KMS-11 (cell line): Measurements from ENCODE around the gene SLC22A24.

ENCODE experiments used
- H2AFZ ChIP-seq: fragments of 200-600 bp; sonication (generic); 2 replicates; pipeline ENCODE4 v1.6.1; 2016; ENCODE audit warnings: antibody characterized with exemption, mixed run types, low read depth
- H3K27ac ChIP-seq: fragments of 200-600 bp; sonication (generic); 2 replicates; pipeline ENCODE4 v1.6.1; 2016; ENCODE audit warnings: mild to moderate bottlenecking, mixed run types
- H3K27me3 ChIP-seq: fragments of 200-600 bp; sonication (generic); 2 replicates; pipeline ENCODE4 v1.6.1; 2017; ENCODE audit warnings: mild to moderate bottlenecking, low read depth, mixed run types, moderate library complexity; ENCODE audit not compliant: insufficient read depth
- H3K36me3 ChIP-seq: fragments of 200-600 bp; sonication (generic); 2 replicates; pipeline ENCODE4 v1.6.1; 2017; ENCODE audit warnings: mild to moderate bottlenecking, mixed run types; ENCODE audit not compliant: insufficient read depth
- H3K4me1 ChIP-seq: fragments of 200-600 bp; sonication (generic); 2 replicates; pipeline ENCODE4 v1.6.1; 2016; ENCODE audit warnings: mild to moderate bottlenecking, low read depth, mixed run types; ENCODE audit not compliant: poor library complexity, severe bottlenecking
- H3K4me2 ChIP-seq: fragments of 200-600 bp; sonication (generic); 2 replicates; pipeline ENCODE4 v1.7.0; 2016; ENCODE audit warnings: mild to moderate bottlenecking, mixed run types
- H3K4me3 ChIP-seq: fragments of 200-600 bp; sonication (generic); IDR thresholded peaks from 2 replicates; pipeline ENCODE4 v1.6.1; 2017; ENCODE audit warnings: low read depth, low read length, mixed read lengths; ENCODE audit not compliant: insufficient read depth
- H3K79me2 ChIP-seq: fragments of 200-600 bp; sonication (generic); 2 replicates; pipeline ENCODE4 v1.6.1; 2016; ENCODE audit warnings: low read depth, mixed run types; ENCODE audit not compliant: insufficient read depth
- H3K9ac ChIP-seq: fragments of 200-600 bp; sonication (generic); 2 replicates; pipeline ENCODE4 v1.6.1; 2016; ENCODE audit warnings: mild to moderate bottlenecking, mixed run types
- H4K20me1 ChIP-seq: fragments of 200-600 bp; sonication (generic); 2 replicates; pipeline ENCODE4 v1.6.1; 2016; ENCODE audit warnings: mild to moderate bottlenecking, mixed run types; ENCODE audit not compliant: insufficient read depth
- CTCF ChIP-seq: fragments of 200-600 bp; sonication (generic); conservative IDR thresholded peaks from 2 replicates; pipeline ENCODE4 v1.6.1; 2017; ENCODE audit warnings: low read depth, mild to moderate bottlenecking, antibody characterized with exemption, low read length, moderate library complexity, mixed read lengths

SLC22A24 gene, protein sequence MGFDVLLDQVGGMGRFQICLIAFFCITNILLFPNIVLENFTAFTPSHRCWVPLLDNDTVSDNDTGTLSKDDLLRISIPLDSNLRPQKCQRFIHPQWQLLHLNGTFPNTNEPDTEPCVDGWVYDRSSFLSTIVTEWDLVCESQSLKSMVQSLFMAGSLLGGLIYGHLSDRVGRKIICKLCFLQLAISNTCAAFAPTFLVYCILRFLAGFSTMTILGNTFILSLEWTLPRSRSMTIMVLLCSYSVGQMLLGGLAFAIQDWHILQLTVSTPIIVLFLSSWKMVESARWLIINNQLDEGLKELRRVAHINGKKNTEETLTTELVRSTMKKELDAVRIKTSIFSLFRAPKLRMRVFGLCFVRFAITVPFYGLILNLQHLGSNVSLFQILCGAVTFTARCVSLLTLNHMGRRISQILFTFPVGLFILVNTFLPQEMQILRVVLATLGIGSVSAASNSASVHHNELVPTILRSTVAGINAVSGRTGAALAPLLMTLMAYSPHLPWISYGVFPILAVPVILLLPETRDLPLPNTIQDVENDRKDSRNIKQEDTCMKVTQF

GRCh38 chr11:63144121-63144520, at the start of gene SLC22A24:
Gene SLC22A24 (minus strand): TSS chr11:63144221. CDS start chr11:63143779, 442 bp downstream.
- Histone ChIP-seq H3K9ac (no peak within 1 kb of the TSS), H3K27ac (no peak within 1 kb of the TSS), H3K36me3 (no peaks in the 10 kb centered on the region), H3K79me2 (no peaks in the 10 kb centered on the region), H3K4me1 (no peaks in the 10 kb centered on the region), H3K27me3 (no peaks in the 10 kb centered on the region), H3K4me3 (no peak within 1 kb of the TSS), H2AFZ (no peak within 1 kb of the TSS), H4K20me1 (no peaks in the 10 kb centered on the region), H3K4me2 (no peak within 1 kb of the TSS)
- TF ChIP-seq CTCF: no peak

GRCh38 chr11:63180536-63180935, 36.5 kb upstream of the SLC22A24 start:
- Histone ChIP-seq H3K27me3 (no peaks in the 10 kb centered on the region), H3K9ac (no peak overlapping the region), H3K36me3 (no peaks in the 10 kb centered on the region), H2AFZ (no peak overlapping the region), H4K20me1 (no peaks in the 10 kb centered on the region), H3K4me1 (no peaks in the 10 kb centered on the region), H3K4me2 (no peak overlapping the region), H3K4me3 (no peak overlapping the region), H3K79me2 (no peaks in the 10 kb centered on the region), H3K27ac (no peak overlapping the region)
- no peak for TF ChIP-seq CTCF

GRCh38 chr11:63179432-63180041, 35.5 kb upstream of the SLC22A24 start:
- Histone ChIP-seq H3K36me3 (no peaks in the 10 kb centered on the region), H3K79me2 (no peaks in the 10 kb centered on the region), H3K4me1 (no peaks in the 10 kb centered on the region), H3K9ac (no peak overlapping the region), H3K4me2 (no peak overlapping the region), H3K4me3 (no peak overlapping the region), H3K27me3 (no peaks in the 10 kb centered on the region), H4K20me1 (no peaks in the 10 kb centered on the region), H3K27ac (no peak overlapping the region), H2AFZ (no peak overlapping the region)
- TF ChIP-seq CTCF: no peak

- Histone ChIP-seq H3K9ac (no peak overlapping the region), H3K27me3 (no peaks in the 10 kb centered on the region), H3K27ac (no peak overlapping the region), H3K4me2 (no peak overlapping the region), H3K36me3 (no peaks in the 10 kb centered on the region), H3K79me2 (no peaks in the 10 kb centered on the region), H2AFZ (no peak overlapping the region), H3K4me1 (no peaks in the 10 kb centered on the region), H4K20me1 (no peaks in the 10 kb centered on the region), H3K4me3 (no peak overlapping the region)
- no peak for TF ChIP-seq CTCF
Observed at GRCh38 chr11:63177872-63178271, 33.9 kb upstream of the SLC22A24 start.
